ENCODE measurements around the gene ARID2.

DNA sequence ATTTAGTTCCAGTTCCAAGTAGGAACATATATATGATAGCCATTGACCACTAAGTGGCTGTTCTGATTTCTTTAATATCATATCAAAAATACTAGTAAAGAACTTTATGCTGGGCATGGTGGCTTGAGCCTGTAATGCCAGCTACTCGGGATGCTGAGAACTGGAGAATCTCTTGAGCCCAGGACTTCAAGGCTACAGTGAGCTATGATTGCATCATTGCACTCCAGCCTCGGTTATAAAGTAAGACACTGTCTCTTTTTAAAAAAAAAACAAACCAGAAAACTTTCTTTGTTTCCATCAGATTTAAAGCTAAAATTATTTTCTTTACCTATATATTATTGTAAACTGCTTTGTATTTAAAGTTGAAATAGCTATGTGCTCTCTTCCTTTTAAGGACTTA, 133.8 kb downstream of the ARID2 start:
- TF ChIP-seq CTCF (IDR thresholded peaks at IDR 0.05; ENCODE audit: insufficient read depth, low read length, poor library complexity, severe bottlenecking) (no peak), EZH2phosphoT487 (conservative IDR thresholded peaks at IDR 0.05; ENCODE audit: low read length) (no peak)

All from SU-DHL-6 (cell line).